H1 (cell line): ENCODE results near the gene DSE. TPM values are rescaled to one million over a fixed set of nuclear protein-coding genes. Genes with fewer than 3 reads are reported as not detected.

Experiments
- SRF ChIP-seq: IDR thresholded peaks from 2 replicates; pipeline ENCODE4 v1.6.1; 2011; ENCODE audit warnings: mild to moderate bottlenecking, low read depth, low read length, moderate library complexity
- SUZ12 ChIP-seq: fragments of 200-600 bp; sonication (generic); IDR thresholded peaks from 2 replicates; pipeline ENCODE4 v1.6.1; 2012; ENCODE audit warnings: mild to moderate bottlenecking, inconsistent platforms, low read length, moderate library complexity, mixed read lengths
- TCF12 ChIP-seq: IDR thresholded peaks from 2 replicates; pipeline ENCODE4 v1.6.1; 2011; ENCODE audit warnings: low read depth, mild to moderate bottlenecking, low read length
- ZNF274 ChIP-seq: IDR thresholded peaks from 2 replicates; pipeline ENCODE4 v1.7.0; 2012; ENCODE audit warnings: low read length, borderline replicate concordance; ENCODE audit errors: extremely low read depth
- polyA plus RNA-seq, 7 experiments: library from polyadenylated mRNA; depleted of rRNA in 3 of 7; stranded (reverse) in 5 of 7; unstranded in 2 of 7; fragments of >200 nt in 5 of 7; fragments of 200-250 nt in 2 of 7; gene quantifications; 1 replicate in 5 of 7; 2 replicates in 1 of 7; 4 replicates in 1 of 7; pipeline versions ENCODE4 v1.2.1 to v1.2.3, GENCODE V29; 2011 to 2013; ENCODE audit warnings: missing spikeins in 2 of 7, mixed read lengths in 2 of 7
- total RNA-seq: library from RNA; stranded (reverse); fragmentation: NEBNext Ultra II Directional; extraction: Animal tissue kit (Norgen Biotek cat#: 25700); gene quantifications from 2 replicates; pipeline ENCODE4 v1.2.1, GENCODE V29; 2021
- TF ChIP-seq, protein P1 (sequence below): fragments of 300-600 bp; sonication (generic); IDR thresholded peaks from 2 replicates; pipeline ENCODE4 v1.7.1; 2012; ENCODE audit warnings: low read length, moderate library complexity, mild to moderate bottlenecking, inconsistent platforms; ENCODE audit not compliant: insufficient replicate concordance

DSE gene
- total and polyA plus RNA-seq, 2 of the 8 experiments (the other 6 are each of a cell fraction or from before 2014, with no cell fraction given): 32.5 to 94.4 TPM

DNA sequence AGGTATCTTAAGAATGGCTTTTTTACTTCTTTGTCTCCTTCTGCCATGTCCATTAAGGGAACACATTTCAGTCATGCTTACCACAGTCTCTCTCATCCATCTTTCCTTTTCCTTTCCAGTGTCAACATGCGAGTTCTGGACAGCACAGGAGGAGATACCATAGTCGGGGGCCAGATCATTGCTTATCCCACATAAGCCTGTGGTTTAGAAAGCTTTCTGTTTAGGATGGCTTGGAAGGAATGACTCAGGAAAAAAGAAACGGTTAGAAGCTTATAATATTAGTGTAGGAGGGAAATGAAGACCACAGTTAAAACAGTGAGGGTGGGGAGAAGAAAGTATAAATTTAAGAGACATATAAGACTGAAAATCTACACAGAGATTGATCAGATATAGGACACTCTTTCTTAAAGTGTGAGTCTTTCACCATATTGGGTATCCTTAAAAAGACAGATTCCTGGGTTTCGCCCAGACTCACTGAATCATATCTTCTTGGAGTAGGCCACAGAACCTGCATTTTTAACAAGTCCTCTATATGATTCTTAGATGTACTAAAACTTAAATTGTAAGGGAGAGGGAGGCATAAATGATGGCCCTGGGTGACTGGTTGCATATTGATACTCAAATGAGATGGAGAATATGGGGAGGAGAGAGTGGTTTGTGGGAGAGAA lies 36.1 kb downstream of the DSE start (continued):
- TF ChIP-seq, protein P1, sequence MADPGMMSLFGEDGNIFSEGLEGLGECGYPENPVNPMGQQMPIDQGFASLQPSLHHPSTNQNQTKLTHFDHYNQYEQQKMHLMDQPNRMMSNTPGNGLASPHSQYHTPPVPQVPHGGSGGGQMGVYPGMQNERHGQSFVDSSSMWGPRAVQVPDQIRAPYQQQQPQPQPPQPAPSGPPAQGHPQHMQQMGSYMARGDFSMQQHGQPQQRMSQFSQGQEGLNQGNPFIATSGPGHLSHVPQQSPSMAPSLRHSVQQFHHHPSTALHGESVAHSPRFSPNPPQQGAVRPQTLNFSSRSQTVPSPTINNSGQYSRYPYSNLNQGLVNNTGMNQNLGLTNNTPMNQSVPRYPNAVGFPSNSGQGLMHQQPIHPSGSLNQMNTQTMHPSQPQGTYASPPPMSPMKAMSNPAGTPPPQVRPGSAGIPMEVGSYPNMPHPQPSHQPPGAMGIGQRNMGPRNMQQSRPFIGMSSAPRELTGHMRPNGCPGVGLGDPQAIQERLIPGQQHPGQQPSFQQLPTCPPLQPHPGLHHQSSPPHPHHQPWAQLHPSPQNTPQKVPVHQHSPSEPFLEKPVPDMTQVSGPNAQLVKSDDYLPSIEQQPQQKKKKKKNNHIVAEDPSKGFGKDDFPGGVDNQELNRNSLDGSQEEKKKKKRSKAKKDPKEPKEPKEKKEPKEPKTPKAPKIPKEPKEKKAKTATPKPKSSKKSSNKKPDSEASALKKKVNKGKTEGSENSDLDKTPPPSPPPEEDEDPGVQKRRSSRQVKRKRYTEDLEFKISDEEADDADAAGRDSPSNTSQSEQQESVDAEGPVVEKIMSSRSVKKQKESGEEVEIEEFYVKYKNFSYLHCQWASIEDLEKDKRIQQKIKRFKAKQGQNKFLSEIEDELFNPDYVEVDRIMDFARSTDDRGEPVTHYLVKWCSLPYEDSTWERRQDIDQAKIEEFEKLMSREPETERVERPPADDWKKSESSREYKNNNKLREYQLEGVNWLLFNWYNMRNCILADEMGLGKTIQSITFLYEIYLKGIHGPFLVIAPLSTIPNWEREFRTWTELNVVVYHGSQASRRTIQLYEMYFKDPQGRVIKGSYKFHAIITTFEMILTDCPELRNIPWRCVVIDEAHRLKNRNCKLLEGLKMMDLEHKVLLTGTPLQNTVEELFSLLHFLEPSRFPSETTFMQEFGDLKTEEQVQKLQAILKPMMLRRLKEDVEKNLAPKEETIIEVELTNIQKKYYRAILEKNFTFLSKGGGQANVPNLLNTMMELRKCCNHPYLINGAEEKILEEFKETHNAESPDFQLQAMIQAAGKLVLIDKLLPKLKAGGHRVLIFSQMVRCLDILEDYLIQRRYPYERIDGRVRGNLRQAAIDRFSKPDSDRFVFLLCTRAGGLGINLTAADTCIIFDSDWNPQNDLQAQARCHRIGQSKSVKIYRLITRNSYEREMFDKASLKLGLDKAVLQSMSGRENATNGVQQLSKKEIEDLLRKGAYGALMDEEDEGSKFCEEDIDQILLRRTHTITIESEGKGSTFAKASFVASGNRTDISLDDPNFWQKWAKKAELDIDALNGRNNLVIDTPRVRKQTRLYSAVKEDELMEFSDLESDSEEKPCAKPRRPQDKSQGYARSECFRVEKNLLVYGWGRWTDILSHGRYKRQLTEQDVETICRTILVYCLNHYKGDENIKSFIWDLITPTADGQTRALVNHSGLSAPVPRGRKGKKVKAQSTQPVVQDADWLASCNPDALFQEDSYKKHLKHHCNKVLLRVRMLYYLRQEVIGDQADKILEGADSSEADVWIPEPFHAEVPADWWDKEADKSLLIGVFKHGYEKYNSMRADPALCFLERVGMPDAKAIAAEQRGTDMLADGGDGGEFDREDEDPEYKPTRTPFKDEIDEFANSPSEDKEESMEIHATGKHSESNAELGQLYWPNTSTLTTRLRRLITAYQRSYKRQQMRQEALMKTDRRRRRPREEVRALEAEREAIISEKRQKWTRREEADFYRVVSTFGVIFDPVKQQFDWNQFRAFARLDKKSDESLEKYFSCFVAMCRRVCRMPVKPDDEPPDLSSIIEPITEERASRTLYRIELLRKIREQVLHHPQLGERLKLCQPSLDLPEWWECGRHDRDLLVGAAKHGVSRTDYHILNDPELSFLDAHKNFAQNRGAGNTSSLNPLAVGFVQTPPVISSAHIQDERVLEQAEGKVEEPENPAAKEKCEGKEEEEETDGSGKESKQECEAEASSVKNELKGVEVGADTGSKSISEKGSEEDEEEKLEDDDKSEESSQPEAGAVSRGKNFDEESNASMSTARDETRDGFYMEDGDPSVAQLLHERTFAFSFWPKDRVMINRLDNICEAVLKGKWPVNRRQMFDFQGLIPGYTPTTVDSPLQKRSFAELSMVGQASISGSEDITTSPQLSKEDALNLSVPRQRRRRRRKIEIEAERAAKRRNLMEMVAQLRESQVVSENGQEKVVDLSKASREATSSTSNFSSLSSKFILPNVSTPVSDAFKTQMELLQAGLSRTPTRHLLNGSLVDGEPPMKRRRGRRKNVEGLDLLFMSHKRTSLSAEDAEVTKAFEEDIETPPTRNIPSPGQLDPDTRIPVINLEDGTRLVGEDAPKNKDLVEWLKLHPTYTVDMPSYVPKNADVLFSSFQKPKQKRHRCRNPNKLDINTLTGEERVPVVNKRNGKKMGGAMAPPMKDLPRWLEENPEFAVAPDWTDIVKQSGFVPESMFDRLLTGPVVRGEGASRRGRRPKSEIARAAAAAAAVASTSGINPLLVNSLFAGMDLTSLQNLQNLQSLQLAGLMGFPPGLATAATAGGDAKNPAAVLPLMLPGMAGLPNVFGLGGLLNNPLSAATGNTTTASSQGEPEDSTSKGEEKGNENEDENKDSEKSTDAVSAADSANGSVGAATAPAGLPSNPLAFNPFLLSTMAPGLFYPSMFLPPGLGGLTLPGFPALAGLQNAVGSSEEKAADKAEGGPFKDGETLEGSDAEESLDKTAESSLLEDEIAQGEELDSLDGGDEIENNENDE: no peak
- TF ChIP-seq ZNF274 (no peak), SRF (no peak), SUZ12 (no peak), TCF12 (no peak)
